ENCODE measurements around the gene FANK1.

The FANK1 gene

GRCh38 chr10:126016156-126016805, 119.9 kb downstream of the FANK1 start:
- no peak for DNase-seq
- H3K27me3 ChIP-seq (replicated peaks; ENCODE audit: control insufficient read depth, insufficient read depth, low read length, poor library complexity, severe bottlenecking) = no peaks in the 10 kb centered on the region
- H3K27ac ChIP-seq (ENCODE audit: insufficient read depth, low read length, poor library complexity, severe bottlenecking) = no peak overlapping the region
- H3K9me3 ChIP-seq (ENCODE audit: control insufficient read depth, low read length) = no peaks in the 10 kb centered on the region
- H3K36me3 ChIP-seq (ENCODE audit: control insufficient read depth, insufficient read depth, low read length) = no peaks in the 10 kb centered on the region
- no peaks in the 10 kb centered on the region for H3K4me1 ChIP-seq (ENCODE audit: control insufficient read depth, insufficient read depth, low read length, poor library complexity, severe bottlenecking)
- H3K4me3 ChIP-seq (ENCODE audit: insufficient read depth, low read depth, low read length, poor library complexity, severe bottlenecking) = no peak overlapping the region

- no peak overlapping the region for H3K27ac ChIP-seq (ENCODE audit: insufficient read depth, low read length, poor library complexity, severe bottlenecking)
- no peaks in the 10 kb centered on the region for H3K36me3 ChIP-seq (ENCODE audit: control insufficient read depth, insufficient read depth, low read length)
- no peak for DNase-seq
- no peak overlapping the region for H3K4me3 ChIP-seq (ENCODE audit: insufficient read depth, low read depth, low read length, poor library complexity, severe bottlenecking)
- H3K4me1 ChIP-seq (ENCODE audit: control insufficient read depth, insufficient read depth, low read length, poor library complexity, severe bottlenecking) = no peaks in the 10 kb centered on the region
- H3K9me3 ChIP-seq (ENCODE audit: control insufficient read depth, low read length) = no peaks in the 10 kb centered on the region
- H3K27me3 ChIP-seq (replicated peaks; ENCODE audit: control insufficient read depth, insufficient read depth, low read length, poor library complexity, severe bottlenecking) = no peaks in the 10 kb centered on the region
These were observed 120.5 kb downstream of the FANK1 start for GRCh38 chr10:126016882-126017281.

- no peaks in the 10 kb centered on the region for H3K4me1 ChIP-seq (ENCODE audit: control insufficient read depth, insufficient read depth, low read length, poor library complexity, severe bottlenecking)
- H3K9me3 ChIP-seq (ENCODE audit: control insufficient read depth, low read length) = no peaks in the 10 kb centered on the region
- DNase-seq = no peak
- H3K27me3 ChIP-seq (replicated peaks; ENCODE audit: control insufficient read depth, insufficient read depth, low read length, poor library complexity, severe bottlenecking) = no peaks in the 10 kb centered on the region
- H3K36me3 ChIP-seq (ENCODE audit: control insufficient read depth, insufficient read depth, low read length) = no peaks in the 10 kb centered on the region
- H3K27ac ChIP-seq (ENCODE audit: insufficient read depth, low read length, poor library complexity, severe bottlenecking) = no peak overlapping the region
- H3K4me3 ChIP-seq (ENCODE audit: insufficient read depth, low read depth, low read length, poor library complexity, severe bottlenecking) = no peak overlapping the region
These were observed 121.7 kb downstream of the FANK1 start for GRCh38 chr10:126017961-126018560.

GRCh38 chr10:126021833-126022500, 125.6 kb downstream of the FANK1 start:
- H3K4me3 ChIP-seq (ENCODE audit: insufficient read depth, low read depth, low read length, poor library complexity, severe bottlenecking) = no peak overlapping the region
- no peaks in the 10 kb centered on the region for H3K4me1 ChIP-seq (ENCODE audit: control insufficient read depth, insufficient read depth, low read length, poor library complexity, severe bottlenecking)
- H3K27ac ChIP-seq (ENCODE audit: insufficient read depth, low read length, poor library complexity, severe bottlenecking) = no peak overlapping the region
- no peaks in the 10 kb centered on the region for H3K9me3 ChIP-seq (ENCODE audit: control insufficient read depth, low read length)
- no peak for DNase-seq
- H3K27me3 ChIP-seq (replicated peaks; ENCODE audit: control insufficient read depth, insufficient read depth, low read length, poor library complexity, severe bottlenecking) = no peaks in the 10 kb centered on the region
- no peaks in the 10 kb centered on the region for H3K36me3 ChIP-seq (ENCODE audit: control insufficient read depth, insufficient read depth, low read length)

- no peak for DNase-seq
- H3K4me1 ChIP-seq (ENCODE audit: control insufficient read depth, insufficient read depth, low read length, poor library complexity, severe bottlenecking) = no peaks in the 10 kb centered on the region
- no peak overlapping the region for H3K27ac ChIP-seq (ENCODE audit: insufficient read depth, low read length, poor library complexity, severe bottlenecking)
- no peak overlapping the region for H3K4me3 ChIP-seq (ENCODE audit: insufficient read depth, low read depth, low read length, poor library complexity, severe bottlenecking)
- H3K36me3 ChIP-seq (ENCODE audit: control insufficient read depth, insufficient read depth, low read length) = no peaks in the 10 kb centered on the region
- H3K27me3 ChIP-seq (replicated peaks; ENCODE audit: control insufficient read depth, insufficient read depth, low read length, poor library complexity, severe bottlenecking) = no peaks in the 10 kb centered on the region
- no peaks in the 10 kb centered on the region for H3K9me3 ChIP-seq (ENCODE audit: control insufficient read depth, low read length)
These were observed 126.5 kb downstream of the FANK1 start for GRCh38 chr10:126022841-126023240.

- Histone ChIP-seq H3K36me3 (ENCODE audit: control insufficient read depth, insufficient read depth, low read length) (no peaks in the 10 kb centered on the region), H3K27ac (ENCODE audit: insufficient read depth, low read length, poor library complexity, severe bottlenecking) (no peak overlapping the region), H3K9me3 (ENCODE audit: control insufficient read depth, low read length) (no peaks in the 10 kb centered on the region), H3K27me3 (replicated peaks; ENCODE audit: control insufficient read depth, insufficient read depth, low read length, poor library complexity, severe bottlenecking) (no peaks in the 10 kb centered on the region), H3K4me3 (ENCODE audit: insufficient read depth, low read depth, low read length, poor library complexity, severe bottlenecking) (no peak overlapping the region), H3K4me1 (ENCODE audit: control insufficient read depth, insufficient read depth, low read length, poor library complexity, severe bottlenecking) (no peaks in the 10 kb centered on the region)
- DNase-seq = no peak
These were observed 131.3 kb downstream of the FANK1 start for GRCh38 chr10:126027692-126028091.

- Histone ChIP-seq H3K9me3 (ENCODE audit: control insufficient read depth, low read length) (no peaks in the 10 kb centered on the region), H3K4me1 (ENCODE audit: control insufficient read depth, insufficient read depth, low read length, poor library complexity, severe bottlenecking) (no peaks in the 10 kb centered on the region), H3K36me3 (ENCODE audit: control insufficient read depth, insufficient read depth, low read length) (no peaks in the 10 kb centered on the region), H3K27ac (ENCODE audit: insufficient read depth, low read length, poor library complexity, severe bottlenecking) (no peak overlapping the region), H3K27me3 (replicated peaks; ENCODE audit: control insufficient read depth, insufficient read depth, low read length, poor library complexity, severe bottlenecking) (no peaks in the 10 kb centered on the region), H3K4me3 (ENCODE audit: insufficient read depth, low read depth, low read length, poor library complexity, severe bottlenecking) (no peak overlapping the region)
- no peak for DNase-seq
These were observed 133.6 kb downstream of the FANK1 start for GRCh38 chr10:126029999-126030398.

- no peak for DNase-seq
- Histone ChIP-seq H3K27ac (ENCODE audit: insufficient read depth, low read length, poor library complexity, severe bottlenecking) (no peak overlapping the region), H3K4me3 (ENCODE audit: insufficient read depth, low read depth, low read length, poor library complexity, severe bottlenecking) (no peak overlapping the region), H3K36me3 (ENCODE audit: control insufficient read depth, insufficient read depth, low read length) (no peaks in the 10 kb centered on the region), H3K9me3 (ENCODE audit: control insufficient read depth, low read length) (no peaks in the 10 kb centered on the region), H3K4me1 (ENCODE audit: control insufficient read depth, insufficient read depth, low read length, poor library complexity, severe bottlenecking) (no peaks in the 10 kb centered on the region), H3K27me3 (replicated peaks; ENCODE audit: control insufficient read depth, insufficient read depth, low read length, poor library complexity, severe bottlenecking) (no peaks in the 10 kb centered on the region)
These were observed 138.2 kb downstream of the FANK1 start for GRCh38 chr10:126034586-126034985.

GRCh38 chr10:126036515-126036914, 140.2 kb downstream of the FANK1 start:
- Histone ChIP-seq H3K27ac (ENCODE audit: insufficient read depth, low read length, poor library complexity, severe bottlenecking) (no peak overlapping the region), H3K4me1 (ENCODE audit: control insufficient read depth, insufficient read depth, low read length, poor library complexity, severe bottlenecking) (no peaks in the 10 kb centered on the region)

GRCh38 chr10:126037946-126038345, 141.6 kb downstream of the FANK1 start:
- Histone ChIP-seq H3K9me3 (ENCODE audit: control insufficient read depth, low read length) (no peaks in the 10 kb centered on the region), H3K27ac (ENCODE audit: insufficient read depth, low read length, poor library complexity, severe bottlenecking) (no peak overlapping the region), H3K4me1 (ENCODE audit: control insufficient read depth, insufficient read depth, low read length, poor library complexity, severe bottlenecking) (no peaks in the 10 kb centered on the region), H3K27me3 (replicated peaks; ENCODE audit: control insufficient read depth, insufficient read depth, low read length, poor library complexity, severe bottlenecking) (no peaks in the 10 kb centered on the region), H3K36me3 (ENCODE audit: control insufficient read depth, insufficient read depth, low read length) (no peaks in the 10 kb centered on the region), H3K4me3 (ENCODE audit: insufficient read depth, low read depth, low read length, poor library complexity, severe bottlenecking) (no peak overlapping the region)
- no peak for DNase-seq

More at GRCh38 chr10:126036515-126036914, 140.2 kb downstream of the FANK1 start:
- Histone ChIP-seq H3K36me3 (ENCODE audit: control insufficient read depth, insufficient read depth, low read length) (no peaks in the 10 kb centered on the region), H3K9me3 (ENCODE audit: control insufficient read depth, low read length) (no peaks in the 10 kb centered on the region), H3K27me3 (replicated peaks; ENCODE audit: control insufficient read depth, insufficient read depth, low read length, poor library complexity, severe bottlenecking) (no peaks in the 10 kb centered on the region), H3K4me3 (ENCODE audit: insufficient read depth, low read depth, low read length, poor library complexity, severe bottlenecking) (no peak overlapping the region)
- no peak for DNase-seq
